K562 (cell line): Measurements from ENCODE around the gene ZCCHC24. TPM values are rescaled to one million over a fixed set of nuclear protein-coding genes. Genes with fewer than 3 reads are reported as not detected.
A peak's percentile ranks its signal among the peaks of the same experiment; 100 is the strongest.

ENCODE experiments used
- ATAC-seq: fragments of 200-7000 bp; cut with Tn5 transposase; 3 replicates; pipeline ENCODE4 v1.9.1; 2020; ENCODE audit warnings: moderate library complexity
- BruUV-seq: library from RNA; stranded (reverse); fragments of 400-500 nt; replicated peaks from 2 replicates; lab custom pipeline; 2021; lab: Mats Ljungman, UMichigan
- CTCF ChIA-PET: fragments of 300-600 bp; formaldehyde crosslinking; extraction: SDS; loops from one replicate; lab custom pipeline; 2021; ENCODE audit warnings: low intra/inter-chr PET ratio; lab: Yijun Ruan, JAX
- POLR2A ChIA-PET: fragments of 300-600, 350-650 bp; sonication (Branson Sonifier 250); formaldehyde crosslinking; extraction: SDS; loops from one replicate; lab custom pipeline; 2021; ENCODE audit warnings: antibody characterized with exemption, inconsistent platforms; lab: Yijun Ruan, JAX
- DNase-seq, 4 experiments: peaks; one replicate each; pipeline versions ENCODE4 v3.0.0 to v3.0.0-alpha.2; 2011 to 2018; ENCODE audit warnings: low spot score in 3 of 4, mixed read lengths in 3 of 4; ENCODE audit errors: extremely low read depth in 1 of 4
- FAIRE-seq: peaks from 2 replicates; lab custom pipeline; 2011; peaks lifted over from hg19 to GRCh38; lab: Jason Lieb, UNC
- H2AFZ ChIP-seq: 2 replicates; pipeline ENCODE4 v1.6.0; 2011; ENCODE audit warnings: low read depth, low read length, control low read depth, inconsistent platforms
- H3K27ac ChIP-seq: fragments of 200-600 bp; 3 replicates; pipeline ENCODE4 v1.8.0; 2011; ENCODE audit warnings: low read depth, mild to moderate bottlenecking, control low read depth, inconsistent platforms, low read length, moderate library complexity, mixed read lengths; ENCODE audit errors: extremely low read depth
- H3K27me3 ChIP-seq, 2 experiments: fragments of 300-600 bp in 1 of 2; 2 replicates in 1 of 2; 3 replicates in 1 of 2; pipeline versions ENCODE4 v1.6.0 to v1.8.0; 2011; ENCODE audit warnings: inconsistent platforms in 2 of 2, low read length in 2 of 2, mild to moderate bottlenecking in 1 of 2, mixed read lengths in 1 of 2, moderate library complexity in 1 of 2; ENCODE audit not compliant: control insufficient read depth in 2 of 2, insufficient read depth in 2 of 2
- H3K36me3 ChIP-seq: fragments of 300-600 bp; 3 replicates; pipeline ENCODE4 v1.8.0; 2011; ENCODE audit warnings: mild to moderate bottlenecking, low read length, inconsistent platforms; ENCODE audit not compliant: control insufficient read depth, insufficient read depth
- H3K4me1 ChIP-seq, 2 experiments: fragments of 200-600 bp in 1 of 2; replicated peaks in 1 of 2; 2 replicates in 1 of 2; 3 replicates in 1 of 2; pipeline versions ENCODE4 v1.5.1 to v1.8.0; 2011; ENCODE audit warnings: inconsistent platforms in 2 of 2, low read length in 2 of 2, mild to moderate bottlenecking in 1 of 2, mixed read lengths in 1 of 2, moderate library complexity in 1 of 2; ENCODE audit not compliant: control insufficient read depth in 2 of 2, insufficient read depth in 2 of 2
- H3K4me2 ChIP-seq: 2 replicates; pipeline ENCODE4 v1.6.1; 2011; ENCODE audit warnings: low read length, control low read depth, inconsistent platforms, mixed read lengths; ENCODE audit not compliant: insufficient read depth
- H3K4me3 ChIP-seq: fragments of 200-600 bp; sonication (generic), shearing (Covaris generic); 2 replicates; pipeline ENCODE4 v1.5.1; 2016; ENCODE audit warnings: control low read depth, inconsistent platforms
- H3K79me2 ChIP-seq: fragments of 200-600 bp; 3 replicates; pipeline ENCODE4 v1.8.0; 2011; ENCODE audit warnings: low read length, inconsistent platforms; ENCODE audit not compliant: control insufficient read depth, insufficient read depth
- H3K9ac ChIP-seq, 2 experiments: 2 replicates each; pipeline versions ENCODE4 v1.6.0 to v1.6.1; 2011; ENCODE audit warnings: low read depth in 2 of 2, low read length in 2 of 2, control low read depth in 1 of 2, inconsistent platforms in 1 of 2, mild to moderate bottlenecking in 1 of 2, mixed read lengths in 1 of 2; ENCODE audit not compliant: insufficient read depth in 1 of 2
- H3K9me1 ChIP-seq: one replicate; pipeline ENCODE4 v1.6.0; 2011; ENCODE audit warnings: inconsistent platforms, mild to moderate bottlenecking, low read length, moderate library complexity; ENCODE audit not compliant: control insufficient read depth, insufficient read depth
- H3K9me3 ChIP-seq: replicated peaks from 2 replicates; pipeline ENCODE4 v1.5.1; 2011; ENCODE audit warnings: low read depth, low read length, inconsistent platforms; ENCODE audit not compliant: control insufficient read depth, insufficient read depth
- H4K20me1 ChIP-seq: replicated peaks from 2 replicates; pipeline ENCODE4 v1.6.1; 2011; ENCODE audit warnings: low read length, inconsistent platforms, mixed read lengths; ENCODE audit not compliant: control insufficient read depth, insufficient read depth
- ARHGAP35 ChIP-seq: fragments of 450-650 bp; IDR thresholded peaks from 2 replicates; pipeline ENCODE4 v1.6.1; 2018; ENCODE audit not compliant: partially characterized antibody
- CSDE1 ChIP-seq, 2 experiments: fragments of 450-650 bp; IDR thresholded peaks; 2 replicates each; pipeline ENCODE4 v1.6.1; 2016; ENCODE audit warnings: mild to moderate bottlenecking in 1 of 2
- ESRRB ChIP-seq: fragments of 250-450 bp; sonication (Bioruptor Pico); IDR thresholded peaks from 2 replicates; pipeline ENCODE4 v1.5.0; 2020; ENCODE audit warnings: mild to moderate bottlenecking, moderate library complexity, borderline replicate concordance
- JUND ChIP-seq, 2 experiments: IDR thresholded peaks; 2 replicates in 1 of 2; 3 replicates in 1 of 2; pipeline ENCODE4 v1.6.1; 2011; ENCODE audit warnings: borderline replicate concordance in 2 of 2, low read depth in 2 of 2, low read length in 2 of 2, improper control_type of control experiment in 1 of 2, missing biosample characterization in 1 of 2, missing genetic modification characterization in 1 of 2, missing genetic modification reagents in 1 of 2
- KDM2B ChIP-seq: fragments of 250-450 bp; sonication (Bioruptor Pico); IDR thresholded peaks from 2 replicates; pipeline ENCODE4 v1.8.0; 2021; ENCODE audit warnings: mild to moderate bottlenecking, moderate library complexity
- MGA ChIP-seq: fragments of 450-650 bp; IDR thresholded peaks from 2 replicates; pipeline ENCODE4 v1.6.1; 2016; ENCODE audit warnings: mild to moderate bottlenecking, moderate library complexity
- SMC3 ChIP-seq: conservative IDR thresholded peaks from 2 replicates; pipeline ENCODE4 v1.6.1; 2011; ENCODE audit warnings: low read depth, low read length, improper control_type of control experiment; ENCODE audit not compliant: insufficient read depth
- SP1 ChIP-seq: sonication (generic); formaldehyde crosslinking; IDR thresholded peaks from 2 replicates; pipeline ENCODE4 v1.8.1; 2022; ENCODE audit warnings: mild to moderate bottlenecking, missing genetic modification reagents
- SRSF9 ChIP-seq: fragments of 200-400 bp; formaldehyde crosslinking; IDR thresholded peaks from 2 replicates; pipeline ENCODE4 v1.6.1; 2017; ENCODE audit warnings: low read depth, low read length, borderline replicate concordance
- WGBS: fragments of 100-300 bp; shearing (Covaris generic); methylation state at CpG from one replicate; pipeline ENCODE4 v1.1.6; 2016; ENCODE audit warnings: low coverage, mixed read lengths; ENCODE audit not compliant: insufficient coverage; ENCODE audit errors: missing lambda C conversion rate; 5-methylcytosine and 5-hydroxymethylcytosine counted together
- in situ Hi-C: fragments of 300-500 bp; cut with MboI; formaldehyde crosslinking; loops from 4 replicates; pipeline ENCODE4 v1.15.0; 2018; ENCODE audit warnings: inconsistent platforms, mixed read lengths
- intact Hi-C: fragments of 100-400 bp; cut with micrococcal nuclease; formaldehyde crosslinking; loops from 2 replicates; pipeline ENCODE4 v1.14.2; 2022
- polyA plus RNA-seq, 8 experiments: library from polyadenylated mRNA; depleted of rRNA in 4 of 8; stranded (reverse) in 5 of 8; unstranded in 3 of 8; fragments of >200 nt; fragmentation: Nextera tagmentation in 2 of 8; fragmentation: Illumina TruSeq in 1 of 8; extraction: Ambion mirVana in 2 of 8; extraction: Trizol in 1 of 8; gene quantifications; 2 replicates each; pipeline versions ENCODE4 v1.2.1 to v1.2.3, GENCODE V29; 2011 to 2014; ENCODE audit warnings: inconsistent platforms in 1 of 8, missing spikeins in 1 of 8
- total RNA-seq, 7 experiments: library from RNA; depleted of rRNA in 6 of 7; stranded (reverse); fragments of >200 nt in 6 of 7; fragmentation: Illumina TruSeq in 2 of 7; extraction: Trizol in 2 of 7; gene quantifications; 2 replicates each; pipeline versions ENCODE4 v1.2.1 to v1.2.3, GENCODE V29; 2011 to 2021; ENCODE audit warnings: low replicate concordance in 1 of 7

The ZCCHC24 gene
- total and polyA plus RNA-seq, 9 of the 15 experiments (the other 6 are each of a cell fraction or from before 2014, with no cell fraction given): 0.84 to 11.0 (median 4.6) TPM

GRCh38 chr10:79445977-79446757, 743 bp upstream of the ZCCHC24 start:
- Histone ChIP-seq H3K79me2 (peaks cover 16% of the 10 kb centered on the region; the same call in 2 of the 3 replicates), H4K20me1 (peaks cover 2% of the 10 kb centered on the region; the same call in 1 of the 2 replicates), H3K9me3 (no peaks in the 10 kb centered on the region), H3K4me3 (peak overlapping the region; percentile 59), H3K4me1 (peaks cover 35 to 46% of the 10 kb centered on the region in 2 experiments), H3K4me2 (peak overlapping the region; percentile 93), H3K9ac (peak overlapping the region; percentile 75 to 93), H3K9me1 (no peaks in the 10 kb centered on the region), H3K27me3 (no peaks in the 10 kb centered on the region), H2AFZ (peak overlapping the region; percentile 99), H3K36me3 (no peaks in the 10 kb centered on the region), H3K27ac (peak overlapping the region; percentile 89)
- DNase-seq (peak; percentile 77 to 88 (median 84)), FAIRE-seq (no peak), ATAC-seq (peak; percentile 40)
- in situ Hi-C loops: no loop called here
- CTCF ChIA-PET: no interaction called here
- BruUV-seq: no TSS peak
- POLR2A ChIA-PET: interaction anchor here (0.6 to 3.2 kb wide), 12 partner anchors 9 to 1041 kb away, joined by 3 to 19 read pairs (median 6); partner anchors contain the start of gene PPIF
- WGBS: 0% methylated on average over 31 of the region's 43 CpGs
- intact Hi-C loops: loop anchor here (2.0 kb wide), 1 partner anchor 55 kb away; no protein-coding TSS in a partner anchor
- no peak for TF ChIP-seq SMC3
- TF ChIP-seq ARHGAP35: peak; percentile 89
- no peak for TF ChIP-seq SRSF9
- TF ChIP-seq SP1 (CRISPR knock-in tag): no peak
- peak; percentile 24; the same call in 1 of the 2 replicates for TF ChIP-seq JUND (IDR thresholded peaks at IDR 0.05; ENCODE audit: borderline replicate concordance, low read depth, low read length)
- TF ChIP-seq JUND (tag; IDR thresholded peaks at IDR 0.05; ENCODE audit: borderline replicate concordance, low read depth, low read length): no peak
- TF ChIP-seq KDM2B (CRISPR knock-in tag): 0 out of 2 replicates have a peak, but pooled peaks have one; percentile 21
- TF ChIP-seq MGA: peak; percentile 68
- no peak for TF ChIP-seq ESRRB (CRISPR knock-in tag)
- peak in 1 of 2 experiments; percentile 89; a peak in 3 of 4 replicates for TF ChIP-seq CSDE1 (IDR thresholded peaks at IDR 0.05)
